Non-pigmented ciliary epithelial cell (primary cell): Measurements from ENCODE around the gene GPATCH11.

Source experiments
- DNase-seq: peaks from one replicate; pipeline ENCODE4 v3.0.0-alpha.2; 2010; ENCODE audit warnings: low read depth

The GPATCH11 gene

GRCh38 chr2:37109523-37109922 lies 25.2 kb downstream of the GPATCH11 start:
- DNase-seq: no peak

- DNase-seq: no peak
Measured at GRCh38 chr2:37110306-37111212, 26.2 kb downstream of the GPATCH11 start.

- no peak for DNase-seq
Measured at GRCh38 chr2:37111958-37112357, 27.6 kb downstream of the GPATCH11 start.

GRCh38 chr2:37117566-37117965 lies 33.2 kb downstream of the GPATCH11 start:
- no peak for DNase-seq

- DNase-seq: no peak
Measured at GRCh38 chr2:37119157-37119556, 34.8 kb downstream of the GPATCH11 start.

- DNase-seq: no peak
Measured at GRCh38 chr2:37125416-37125815, 41.1 kb downstream of the GPATCH11 start.

- no peak for DNase-seq
Measured at GRCh38 chr2:37132914-37133313, 48.6 kb downstream of the GPATCH11 start.

- no peak for DNase-seq
Measured at GRCh38 chr2:37142546-37142945, 58.2 kb downstream of the GPATCH11 start.

GRCh38 chr2:37143974-37144373 lies 59.7 kb downstream of the GPATCH11 start:
- DNase-seq: no peak

- no peak for DNase-seq
Measured at GRCh38 chr2:37146062-37146461, 61.7 kb downstream of the GPATCH11 start.

GRCh38 chr2:37148325-37148724 lies 64.0 kb downstream of the GPATCH11 start:
- DNase-seq: no peak
